Activated naive CD4-positive, alpha-beta T cell treated with anti-CD3 and anti-CD28 coated beads, Interleukin-2, amount 50 U/mL, for 24 hours (primary cell): ENCODE data around the gene SHH.

Source experiments
- H3K27ac Mint-ChIP-seq: one replicate; pipeline ENCODE4 v1.8.0; 2021; ENCODE audit warnings: mild to moderate bottlenecking, mixed read lengths
- H3K27me3 Mint-ChIP-seq: one replicate; pipeline ENCODE4 v1.8.0; 2021; ENCODE audit warnings: mixed read lengths
- H3K36me3 Mint-ChIP-seq: one replicate; pipeline ENCODE4 v1.8.0; 2021; ENCODE audit warnings: mixed read lengths
- H3K4me1 Mint-ChIP-seq: one replicate; pipeline ENCODE4 v1.8.0; 2021; ENCODE audit warnings: mixed read lengths
- H3K4me3 Mint-ChIP-seq: one replicate; pipeline ENCODE4 v1.8.0; 2021; ENCODE audit warnings: mild to moderate bottlenecking, mixed read lengths
- H3K9me3 Mint-ChIP-seq: one replicate; pipeline ENCODE4 v1.8.0; 2021; ENCODE audit warnings: mixed read lengths

The SHH gene

DNA sequence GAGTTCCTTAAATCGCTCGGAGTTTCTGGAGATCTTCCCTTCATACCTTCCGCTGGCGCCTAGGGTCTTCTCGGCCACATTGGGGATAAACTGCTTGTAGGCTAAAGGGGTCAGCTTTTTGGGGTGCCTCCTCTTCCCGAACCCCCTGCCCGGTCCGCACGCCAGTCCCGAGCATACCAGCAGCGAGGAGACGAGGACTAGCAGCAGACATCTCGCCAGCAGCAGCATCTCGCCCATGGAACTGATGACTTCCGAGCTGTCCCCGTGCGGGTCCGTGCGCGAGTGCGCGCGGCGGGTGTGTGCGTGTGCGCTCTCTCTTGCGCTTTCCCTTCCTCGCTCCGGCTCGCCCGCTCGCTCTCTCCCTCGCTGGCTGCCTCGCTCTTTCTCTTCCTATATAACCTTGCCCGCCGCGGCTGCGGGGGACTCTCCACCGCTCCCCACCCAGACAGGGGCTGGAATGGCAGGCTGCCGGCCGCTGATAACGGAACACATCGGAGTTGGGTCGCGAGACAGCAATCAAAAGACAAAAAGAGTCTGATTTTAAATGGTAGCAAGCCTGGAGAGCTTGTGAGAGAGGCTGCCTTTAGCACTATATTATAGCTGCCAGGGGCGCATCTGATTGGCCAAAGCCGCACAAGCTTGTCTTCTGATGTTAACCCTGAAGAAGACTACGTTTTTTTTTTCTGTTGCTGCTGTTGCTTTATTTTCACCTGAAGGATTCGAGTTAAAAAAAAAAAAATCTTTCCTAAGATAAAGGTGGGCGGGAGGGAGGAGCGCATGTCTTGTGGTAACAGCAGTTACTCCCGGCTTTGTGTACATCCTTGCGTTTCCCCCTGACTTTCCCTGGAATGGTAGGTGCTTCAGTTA lies at the start of gene SHH:
Gene SHH, minus strand, starts transcription at position 569 of the 867 bp plus-strand sequence. Its CDS starts 341 bp downstream, at position 228.
- Mint-ChIP-seq H3K27ac (no peak within 1 kb of the TSS), H3K27me3 (peaks cover 50% of the 10 kb centered on the region), H3K9me3 (no peaks in the 10 kb centered on the region), H3K36me3 (no peaks in the 10 kb centered on the region), H3K4me3 (no peak within 1 kb of the TSS), H3K4me1 (peaks cover 17% of the 10 kb centered on the region)

DNA sequence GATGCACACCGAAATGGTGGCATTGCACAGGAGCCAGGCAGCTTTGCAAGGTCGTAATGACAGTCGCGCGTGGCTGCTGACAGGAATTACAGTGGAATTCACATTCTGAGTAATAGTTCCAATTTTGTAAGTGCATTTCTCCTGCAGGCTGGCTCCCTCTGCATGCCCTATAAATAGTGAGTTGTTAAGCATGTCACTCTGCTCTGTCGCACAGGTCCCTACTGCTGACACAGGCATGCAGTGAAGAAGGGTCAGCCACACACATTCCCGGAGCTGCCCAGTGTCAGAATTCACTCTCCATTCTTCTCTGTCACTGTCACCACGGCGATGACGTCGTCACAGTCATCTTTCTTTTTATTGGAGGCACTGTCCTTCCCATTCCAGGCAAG lies 49.2 kb upstream of the SHH start:
- Mint-ChIP-seq H3K4me1 (no peaks in the 10 kb centered on the region), H3K9me3 (no peaks in the 10 kb centered on the region), H3K36me3 (no peaks in the 10 kb centered on the region), H3K27ac (no peak overlapping the region), H3K4me3 (no peak overlapping the region), H3K27me3 (peaks cover 4% of the 10 kb centered on the region)

DNA sequence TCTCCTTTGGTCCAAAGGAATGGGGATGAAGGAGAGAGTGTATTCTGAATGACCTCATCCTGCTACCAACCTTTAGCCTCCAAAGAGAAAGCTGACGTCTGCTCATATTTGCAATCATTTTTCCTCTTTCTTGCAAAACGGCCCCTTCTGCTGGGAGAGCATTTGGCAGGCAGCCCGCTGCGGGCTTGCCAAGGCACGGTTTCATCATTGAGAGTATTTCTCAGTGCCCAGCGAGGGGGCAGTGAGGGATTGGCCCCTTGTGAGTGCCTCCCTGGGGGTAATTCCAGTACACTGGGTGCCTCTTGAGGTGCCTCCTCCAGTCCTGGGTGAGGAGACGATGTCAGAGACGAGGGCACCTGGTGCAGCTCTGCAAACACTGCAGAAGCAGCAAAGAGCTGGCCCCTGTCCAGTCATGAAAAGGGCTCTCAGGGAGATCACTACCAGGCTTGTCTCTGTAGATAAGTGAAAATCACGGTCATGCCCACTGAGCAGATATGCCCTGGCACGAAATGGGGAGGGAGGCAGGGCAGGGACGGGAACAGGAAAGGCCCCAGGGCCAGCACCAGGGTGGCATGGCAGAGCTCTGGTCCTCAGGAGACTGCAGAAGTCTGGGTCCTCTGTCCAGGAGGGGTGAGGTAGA lies 48.7 kb upstream of the SHH start:
- no peaks in the 10 kb centered on the region for H3K4me1 Mint-ChIP-seq
- no peaks in the 10 kb centered on the region for H3K36me3 Mint-ChIP-seq
- H3K9me3 Mint-ChIP-seq, result no peaks in the 10 kb centered on the region
- no peak overlapping the region for H3K27ac Mint-ChIP-seq
- H3K4me3 Mint-ChIP-seq, result no peak overlapping the region
- peaks cover 2% of the 10 kb centered on the region for H3K27me3 Mint-ChIP-seq

GRCh38 chr7:155860461-155860839 lies 48.2 kb upstream of the SHH start:
- Mint-ChIP-seq H3K36me3 (no peaks in the 10 kb centered on the region), H3K9me3 (no peaks in the 10 kb centered on the region), H3K4me1 (no peaks in the 10 kb centered on the region), H3K4me3 (no peak overlapping the region), H3K27me3 (peaks cover 2% of the 10 kb centered on the region), H3K27ac (no peak overlapping the region)

DNA sequence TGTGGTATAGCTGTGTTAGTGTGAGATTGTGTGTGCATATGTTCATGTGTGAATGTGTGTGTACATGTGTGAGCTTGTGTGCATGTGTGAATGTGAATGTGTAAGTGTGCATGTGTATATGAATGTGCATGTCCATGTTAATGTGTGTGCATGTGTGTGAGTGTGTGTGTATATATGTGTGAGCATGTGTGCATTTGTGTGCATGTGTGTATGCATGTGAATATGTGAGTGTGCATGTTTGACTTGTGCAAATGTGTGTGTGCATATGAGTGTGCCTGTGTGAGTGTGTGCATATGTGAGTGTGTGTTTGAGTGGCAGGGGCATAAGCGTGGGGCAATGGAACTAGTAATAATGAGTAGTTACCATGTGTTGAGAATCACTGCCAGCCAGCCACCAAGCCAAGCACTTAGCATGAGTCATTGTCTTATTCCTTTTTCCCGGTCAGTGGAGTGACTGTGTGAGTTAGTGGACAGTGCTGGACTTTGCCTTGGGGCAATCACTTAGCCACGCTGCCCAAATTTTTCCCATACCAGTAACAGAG lies 46.3 kb upstream of the SHH start:
- no peaks in the 10 kb centered on the region for H3K27me3 Mint-ChIP-seq
- H3K4me3 Mint-ChIP-seq, result no peak overlapping the region
- H3K27ac Mint-ChIP-seq, result no peak overlapping the region
- H3K4me1 Mint-ChIP-seq, result no peaks in the 10 kb centered on the region
- no peaks in the 10 kb centered on the region for H3K36me3 Mint-ChIP-seq
- no peaks in the 10 kb centered on the region for H3K9me3 Mint-ChIP-seq

GRCh38 chr7:155857141-155857540 lies 44.9 kb upstream of the SHH start:
- no peaks in the 10 kb centered on the region for H3K4me1 Mint-ChIP-seq
- no peak overlapping the region for H3K4me3 Mint-ChIP-seq
- no peaks in the 10 kb centered on the region for H3K9me3 Mint-ChIP-seq
- H3K27ac Mint-ChIP-seq, result no peak overlapping the region
- H3K36me3 Mint-ChIP-seq, result no peaks in the 10 kb centered on the region
- no peaks in the 10 kb centered on the region for H3K27me3 Mint-ChIP-seq

- Mint-ChIP-seq H3K9me3 (no peaks in the 10 kb centered on the region), H3K4me3 (no peak overlapping the region), H3K36me3 (no peaks in the 10 kb centered on the region), H3K27me3 (no peaks in the 10 kb centered on the region), H3K4me1 (no peaks in the 10 kb centered on the region), H3K27ac (no peak overlapping the region)
These were observed 44.4 kb upstream of the SHH start for GRCh38 chr7:155856656-155857055.

GRCh38 chr7:155852426-155853301 lies 40.4 kb upstream of the SHH start:
- Mint-ChIP-seq H3K27ac (no peak overlapping the region), H3K36me3 (no peaks in the 10 kb centered on the region), H3K27me3 (peaks cover 2% of the 10 kb centered on the region), H3K4me1 (no peaks in the 10 kb centered on the region), H3K9me3 (no peaks in the 10 kb centered on the region), H3K4me3 (no peak overlapping the region)

DNA sequence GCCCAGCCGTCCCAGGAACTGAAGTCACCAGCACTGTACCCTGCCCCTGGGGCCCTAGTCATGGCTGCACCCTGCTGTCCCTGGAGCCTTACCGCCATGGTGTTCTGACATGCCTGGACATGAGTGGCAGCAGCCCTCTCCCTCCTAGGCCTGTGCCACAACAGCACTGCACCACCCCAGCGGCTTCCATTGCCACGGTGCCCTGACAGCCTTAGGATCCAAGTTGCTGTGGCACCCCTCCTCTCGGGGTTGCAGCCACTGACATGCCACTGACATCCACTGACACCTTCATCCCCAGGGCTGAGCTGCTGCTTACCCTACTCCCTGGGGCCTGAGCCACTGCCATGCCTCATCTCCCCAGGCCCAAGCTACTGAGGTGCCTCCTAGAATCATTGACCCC lies 39.6 kb upstream of the SHH start:
- H3K9me3 Mint-ChIP-seq, result no peaks in the 10 kb centered on the region
- H3K27me3 Mint-ChIP-seq, result peaks cover 2% of the 10 kb centered on the region
- no peak overlapping the region for H3K27ac Mint-ChIP-seq
- no peaks in the 10 kb centered on the region for H3K36me3 Mint-ChIP-seq
- H3K4me1 Mint-ChIP-seq, result no peaks in the 10 kb centered on the region
- H3K4me3 Mint-ChIP-seq, result no peak overlapping the region

DNA sequence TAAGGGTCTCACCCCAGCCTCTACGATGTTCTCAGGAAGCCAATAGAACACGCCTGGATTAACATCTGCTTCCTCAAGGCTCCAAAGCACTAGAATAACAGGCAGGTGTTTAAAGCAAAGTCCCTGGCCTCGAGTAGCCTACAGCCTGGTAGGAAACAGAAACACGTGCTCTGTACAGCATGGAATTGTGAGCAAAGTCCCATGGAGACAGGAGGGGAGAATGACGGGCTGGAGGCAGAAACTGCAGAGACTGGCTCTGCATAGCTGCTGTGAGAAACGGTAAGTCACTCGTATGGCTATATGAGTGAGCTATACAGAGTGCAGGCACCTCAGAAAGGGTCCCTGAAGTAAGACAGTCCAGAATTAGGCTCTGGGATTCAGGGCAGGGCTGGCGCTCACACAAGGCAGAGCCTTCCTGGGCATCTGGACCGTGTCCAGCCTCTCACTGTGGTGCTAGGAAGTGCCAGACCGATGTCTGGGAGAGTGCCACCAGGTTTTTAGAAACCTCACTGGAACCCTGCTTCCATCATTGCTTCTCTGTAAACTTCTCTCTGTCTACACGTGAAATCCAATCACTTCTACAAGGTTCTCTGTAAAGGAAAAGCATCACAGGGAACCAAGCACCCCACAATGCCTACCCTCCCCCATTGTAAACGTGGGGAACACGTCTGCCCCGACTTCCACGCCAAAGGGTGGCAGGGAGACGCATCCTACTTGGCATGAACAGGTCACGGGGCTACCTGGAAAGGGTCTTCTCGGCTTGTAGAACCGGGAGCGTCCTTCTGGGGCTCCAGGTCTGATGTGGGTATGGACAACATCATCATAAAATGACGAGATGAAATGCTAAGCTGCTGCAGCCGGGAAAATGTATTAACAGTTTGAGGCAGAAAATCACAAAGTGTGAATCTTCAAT lies 38.8 kb upstream of the SHH start:
- no peak overlapping the region for H3K27ac Mint-ChIP-seq
- H3K27me3 Mint-ChIP-seq, result peaks cover 2% of the 10 kb centered on the region
- H3K9me3 Mint-ChIP-seq, result no peaks in the 10 kb centered on the region
- no peaks in the 10 kb centered on the region for H3K36me3 Mint-ChIP-seq
- H3K4me3 Mint-ChIP-seq, result no peak overlapping the region
- no peaks in the 10 kb centered on the region for H3K4me1 Mint-ChIP-seq

DNA sequence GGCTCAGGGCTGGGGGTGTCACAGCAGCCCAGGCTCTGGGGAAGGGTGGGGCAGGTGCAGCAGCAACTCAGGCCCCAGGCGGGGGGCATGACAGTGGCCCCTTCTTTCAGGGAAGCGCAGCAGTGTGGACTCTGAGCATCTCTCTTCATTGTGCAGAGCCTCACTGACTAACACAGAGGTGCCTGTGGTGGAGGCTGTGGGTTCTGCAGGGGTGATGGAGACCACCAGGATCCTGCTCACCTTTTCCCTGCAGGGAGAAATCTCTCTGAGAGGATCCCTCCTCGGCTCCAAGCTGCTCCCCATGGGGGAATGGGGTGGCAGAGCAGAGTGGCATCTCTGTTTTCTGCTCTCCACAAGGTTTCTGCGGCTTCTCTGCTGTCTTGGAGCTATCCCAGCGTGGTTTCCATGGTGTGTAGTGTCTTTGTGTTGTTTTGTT lies 37.8 kb upstream of the SHH start:
- Mint-ChIP-seq H3K36me3 (no peaks in the 10 kb centered on the region), H3K9me3 (no peaks in the 10 kb centered on the region), H3K27me3 (peaks cover 2% of the 10 kb centered on the region), H3K4me3 (no peak overlapping the region), H3K4me1 (no peaks in the 10 kb centered on the region), H3K27ac (no peak overlapping the region)

GRCh38 chr7:155848691-155849669 lies 36.7 kb upstream of the SHH start:
- H3K4me1 Mint-ChIP-seq, result no peaks in the 10 kb centered on the region

GRCh38 chr7:155847821-155848435 lies 35.7 kb upstream of the SHH start:
- Mint-ChIP-seq H3K4me1 (no peaks in the 10 kb centered on the region), H3K4me3 (no peak overlapping the region), H3K9me3 (no peaks in the 10 kb centered on the region), H3K36me3 (no peaks in the 10 kb centered on the region), H3K27me3 (peaks cover 2% of the 10 kb centered on the region), H3K27ac (no peak overlapping the region)

More at GRCh38 chr7:155848691-155849669, 36.7 kb upstream of the SHH start:
- Mint-ChIP-seq H3K27me3 (peaks cover 2% of the 10 kb centered on the region), H3K27ac (no peak overlapping the region), H3K4me3 (no peak overlapping the region), H3K36me3 (no peaks in the 10 kb centered on the region), H3K9me3 (no peaks in the 10 kb centered on the region)
